Rectal smooth muscle tissue (tissue), 1 donor: ENCODE results near the gene DEPDC7.

ENCODE experiments used
- H3K27ac ChIP-seq: one replicate; pipeline ENCODE4 v1.7.0; 2013; ENCODE audit warnings: low read depth, low read length, inconsistent platforms
- H3K27me3 ChIP-seq: one replicate; pipeline ENCODE4 v1.7.0; 2013; ENCODE audit warnings: low read length; ENCODE audit not compliant: control insufficient read depth, insufficient read depth
- H3K36me3 ChIP-seq: one replicate; pipeline ENCODE4 v1.7.0; 2013; ENCODE audit warnings: low read length; ENCODE audit not compliant: control insufficient read depth, insufficient read depth
- H3K4me1 ChIP-seq: one replicate; pipeline ENCODE4 v1.7.0; 2013; ENCODE audit warnings: low read length; ENCODE audit not compliant: control insufficient read depth, insufficient read depth
- H3K4me3 ChIP-seq: one replicate; pipeline ENCODE4 v1.7.0; 2013; ENCODE audit warnings: low read length
- H3K9ac ChIP-seq: one replicate; pipeline ENCODE4 v1.7.0; 2013; ENCODE audit warnings: low read length

DEPDC7 gene

DNA sequence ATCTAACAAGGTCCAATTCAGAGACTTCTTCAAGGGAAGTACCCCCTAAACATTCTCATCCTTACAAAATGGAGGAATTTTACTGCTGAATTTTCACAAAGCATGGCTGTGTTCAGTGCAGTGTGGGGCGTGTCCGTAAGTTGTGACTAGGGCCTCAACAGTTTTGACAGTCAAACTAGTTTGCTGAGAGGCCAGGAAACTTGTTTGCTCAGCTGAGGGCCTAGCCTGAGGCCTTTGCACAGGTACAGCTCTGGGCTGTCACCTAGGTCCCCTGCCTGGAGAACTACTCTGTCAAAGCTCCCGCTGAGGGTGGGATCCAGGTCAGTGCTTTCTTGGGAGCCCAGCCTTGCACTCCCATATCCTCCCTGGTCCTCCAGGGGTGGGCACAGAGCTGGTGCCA lies 51.6 kb downstream of the DEPDC7 start:
- no peak overlapping the region for H3K4me3 ChIP-seq
- H3K9ac ChIP-seq, result no peak overlapping the region
- H3K27ac ChIP-seq, result no peak overlapping the region
- H3K4me1 ChIP-seq, result peaks cover 24% of the 10 kb centered on the region
- no peaks in the 10 kb centered on the region for H3K27me3 ChIP-seq
- H3K36me3 ChIP-seq, result peaks cover 24% of the 10 kb centered on the region

DNA sequence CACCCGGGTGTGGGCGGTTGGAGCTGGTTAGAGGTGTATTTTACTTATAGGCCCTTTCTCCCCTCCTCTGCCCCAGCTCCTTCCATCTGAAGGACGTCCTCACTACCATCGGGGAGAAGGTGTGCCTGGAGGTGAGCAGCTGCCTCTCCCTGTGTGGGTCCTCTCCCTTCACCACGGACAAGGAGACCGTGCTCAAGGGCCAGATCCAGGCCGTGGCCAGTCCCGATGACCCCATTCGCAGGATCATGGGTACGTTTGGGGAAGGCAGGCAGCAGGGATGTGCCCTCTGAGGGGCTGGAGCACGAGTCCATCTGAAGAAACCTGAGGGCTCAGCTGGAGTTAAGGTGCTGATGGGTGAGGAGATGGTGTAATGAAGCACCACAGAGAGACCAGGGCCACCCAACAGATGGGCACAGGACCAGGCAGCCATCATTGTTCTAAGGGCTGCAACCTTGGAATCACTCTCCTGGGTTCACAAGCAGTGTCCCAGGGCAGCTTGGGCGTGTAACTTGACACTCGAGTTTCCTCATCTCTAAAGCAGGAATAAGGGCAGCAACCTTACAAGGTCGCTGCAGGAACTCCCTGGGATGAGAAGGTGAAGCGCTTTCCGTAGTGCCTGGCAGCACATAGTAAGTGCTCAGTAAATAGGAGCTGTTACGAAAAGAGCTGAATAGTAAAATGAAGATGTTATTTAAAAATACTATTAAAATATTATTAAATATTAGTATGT lies 53.1 kb downstream of the DEPDC7 start:
- peaks cover 27% of the 10 kb centered on the region for H3K36me3 ChIP-seq
- no peak overlapping the region for H3K27ac ChIP-seq

DNA sequence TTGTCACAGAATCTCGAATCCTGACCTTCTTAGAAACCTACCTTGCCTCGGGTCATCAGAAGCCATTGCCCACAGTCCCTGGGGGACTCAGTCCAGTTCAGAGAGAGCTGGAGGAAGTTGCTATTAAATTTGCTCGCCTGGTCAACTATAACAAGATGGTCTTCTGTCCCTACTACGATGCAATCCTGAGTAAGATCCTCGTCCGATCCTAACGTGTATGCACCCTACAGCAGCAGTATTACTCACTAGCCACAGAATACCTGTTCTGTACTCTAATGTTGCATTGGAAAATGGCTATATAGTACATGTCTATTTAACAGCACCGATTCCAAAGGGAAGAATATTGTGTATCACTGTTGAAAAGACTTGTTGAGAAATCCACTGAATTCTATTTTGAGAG lies 56.8 kb downstream of the DEPDC7 start:
- peaks cover 25% of the 10 kb centered on the region for H3K36me3 ChIP-seq

More for the DNA sequence above, 53.1 kb downstream of the DEPDC7 start:
- no peak overlapping the region for H3K9ac ChIP-seq
- no peaks in the 10 kb centered on the region for H3K27me3 ChIP-seq
- no peak overlapping the region for H3K4me3 ChIP-seq
- peaks cover 11% of the 10 kb centered on the region for H3K4me1 ChIP-seq

More for the DNA sequence above, 56.8 kb downstream of the DEPDC7 start:
- no peak overlapping the region for H3K9ac ChIP-seq
- H3K27ac ChIP-seq, result no peak overlapping the region
- H3K4me3 ChIP-seq, result no peak overlapping the region
- H3K4me1 ChIP-seq, result no peaks in the 10 kb centered on the region
- H3K27me3 ChIP-seq, result no peaks in the 10 kb centered on the region
